IPS-NIHi7 (cell line): ENCODE measurements around the gene LIN54.

Experiments used
- DNase-seq: peaks from one replicate; pipeline ENCODE4 v3.0.0; 2012; ENCODE audit warnings: mixed read lengths; ENCODE audit errors: extremely low spot score

The LIN54 gene

DNA sequence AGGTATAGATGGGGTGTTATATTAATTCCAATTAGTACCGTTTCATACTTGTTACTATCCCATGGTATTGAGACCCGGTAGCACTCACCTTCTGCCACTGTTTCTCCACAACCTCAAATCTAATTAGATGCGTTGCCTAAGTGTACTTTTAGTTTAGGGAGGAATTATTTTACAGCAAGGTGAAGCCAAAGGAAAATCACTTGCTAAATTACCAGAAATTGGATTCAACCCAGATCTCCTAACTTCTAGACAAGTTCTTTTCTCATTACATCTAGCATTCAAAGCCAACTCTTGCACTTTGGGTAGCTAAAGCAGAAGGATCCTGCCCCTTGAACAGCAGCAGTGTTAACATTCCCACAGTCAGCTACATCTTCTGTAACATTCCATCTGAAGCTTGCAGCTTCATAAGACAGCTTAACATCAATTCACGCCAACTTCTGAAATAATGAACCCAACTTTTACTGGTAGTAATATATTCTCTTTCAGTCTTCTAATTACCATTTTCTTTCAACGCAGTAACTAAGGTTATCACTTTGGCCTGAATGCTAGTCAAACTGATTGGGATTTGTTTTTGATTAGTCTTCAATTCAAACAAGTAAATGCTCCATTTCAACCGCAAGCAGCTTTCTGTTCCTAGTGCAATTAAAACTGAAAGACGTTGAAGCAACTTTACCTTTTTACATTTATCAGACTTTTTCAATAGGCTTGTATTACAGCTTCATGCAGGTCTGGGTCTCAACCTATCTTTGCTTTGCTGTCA is 118.7 kb downstream of the LIN54 start:
- no peak for DNase-seq

DNA sequence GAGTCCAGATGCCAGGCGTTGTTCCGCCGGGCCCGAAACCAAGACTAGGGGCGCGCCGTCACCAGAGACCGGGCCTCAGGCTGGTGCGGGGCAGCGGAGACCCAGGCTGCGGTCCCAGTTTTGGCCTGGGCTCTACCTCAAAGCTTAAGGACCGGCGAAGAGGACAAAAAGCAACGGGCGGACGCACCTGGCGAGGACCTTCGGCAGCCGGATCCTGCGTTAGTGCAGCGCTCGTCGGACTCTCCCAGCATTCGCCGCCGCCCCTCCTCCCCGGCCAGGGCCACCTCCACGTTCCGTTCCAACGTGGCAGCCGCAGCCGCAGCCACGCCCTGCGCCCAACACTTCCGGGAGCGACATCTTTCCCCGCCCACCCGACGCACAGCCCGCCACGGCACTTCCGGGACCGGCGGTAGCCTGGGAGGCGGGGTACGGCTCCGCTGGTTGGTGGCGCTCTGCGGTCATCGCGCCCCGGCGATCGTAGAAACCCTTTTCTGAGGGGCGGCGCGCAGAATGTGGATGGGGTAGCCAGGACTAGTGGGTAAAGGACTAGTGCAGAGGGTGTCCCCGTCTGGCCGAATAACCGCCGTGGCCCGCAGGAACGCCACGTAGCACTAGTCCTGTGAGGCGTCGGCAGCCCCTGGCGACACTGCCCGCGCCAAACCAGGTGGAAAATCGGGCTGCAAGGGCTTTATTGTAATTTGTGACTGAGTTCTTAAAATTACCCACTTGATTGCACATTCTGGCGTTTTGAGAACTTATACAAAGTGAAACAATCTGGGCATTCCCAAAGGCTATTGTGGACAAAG is 119.5 kb downstream of the LIN54 start, which contains the start of gene SEC31A:
SEC31A (minus strand) TSS at position 253 of the 806 bp plus-strand sequence. CDS start 9,217 bp downstream, outside the sequence.
- DNase-seq: peak; percentile 92

DNA sequence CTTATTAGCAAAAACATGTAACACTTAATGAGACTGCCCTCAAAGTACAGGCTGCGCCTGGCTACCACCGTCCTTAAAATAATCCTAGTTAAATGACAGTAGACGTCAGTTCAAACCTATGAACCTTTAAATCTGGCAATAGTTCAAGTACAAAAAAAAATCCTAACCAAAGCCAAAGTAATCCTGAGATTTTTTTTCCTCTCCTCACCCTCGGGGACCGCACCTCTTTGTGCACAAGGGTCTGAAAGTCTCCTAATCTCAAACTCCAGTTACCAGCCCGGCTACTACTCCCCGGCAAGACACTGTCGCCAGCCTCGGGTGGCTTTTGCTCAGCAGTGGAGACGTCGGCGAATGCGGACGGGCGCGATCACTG is 120.1 kb downstream of the LIN54 start:
- DNase-seq: no peak

DNA sequence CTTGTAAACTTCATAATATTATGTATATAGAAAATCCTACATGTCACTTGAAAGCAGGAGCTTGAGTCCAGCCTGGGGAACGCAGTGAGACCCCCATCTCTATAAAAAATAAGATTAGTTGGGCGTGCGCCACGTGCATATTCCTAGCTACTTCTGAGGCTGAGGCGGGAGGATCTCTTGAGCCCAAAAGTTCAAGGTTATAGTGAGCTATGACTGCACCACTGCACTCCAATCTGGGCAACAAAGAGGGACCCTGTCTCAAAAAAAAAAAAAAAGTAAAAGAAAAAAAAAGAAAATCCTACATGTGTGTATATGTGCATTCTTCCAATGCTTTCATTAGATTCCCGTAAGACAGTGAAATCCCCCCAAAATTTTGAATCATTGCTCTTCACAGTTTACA is 121.3 kb downstream of the LIN54 start:
- DNase-seq: no peak

DNA sequence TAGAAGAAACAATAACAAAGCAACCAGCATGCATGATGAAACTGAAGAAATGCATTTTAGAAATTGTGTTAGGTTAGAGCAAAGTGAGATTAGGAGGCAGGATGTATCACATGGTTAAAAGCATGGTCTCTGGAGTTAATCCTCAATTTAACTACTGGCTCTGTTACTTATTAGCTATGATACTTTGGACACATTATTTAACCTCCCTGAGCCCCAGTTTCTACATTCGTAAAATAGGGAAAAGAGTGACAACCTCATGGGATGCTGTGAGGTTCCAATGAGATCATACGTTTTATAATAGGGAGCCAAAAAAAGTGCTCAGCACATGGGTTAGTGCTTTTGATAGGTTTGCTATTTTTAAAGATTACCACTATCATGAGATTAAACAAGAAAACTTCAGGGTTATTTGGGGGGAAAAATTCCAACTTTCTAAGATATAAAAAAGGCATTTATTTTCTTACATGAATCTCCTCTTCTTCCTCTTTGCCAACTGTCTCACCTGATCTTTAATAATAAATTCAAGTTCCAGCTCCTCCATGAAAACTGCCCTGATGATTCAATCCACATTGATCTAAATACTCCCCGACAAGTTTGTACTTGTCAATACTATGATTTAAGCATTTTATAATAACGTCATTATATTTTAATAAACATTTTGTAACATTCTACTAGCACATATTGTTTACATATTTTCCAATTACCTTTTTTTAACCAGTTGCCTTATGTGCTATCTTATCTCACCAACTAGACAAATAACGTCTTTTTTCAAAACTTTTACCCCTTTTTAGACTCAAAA is 124.3 kb downstream of the LIN54 start:
- DNase-seq: no peak

DNA sequence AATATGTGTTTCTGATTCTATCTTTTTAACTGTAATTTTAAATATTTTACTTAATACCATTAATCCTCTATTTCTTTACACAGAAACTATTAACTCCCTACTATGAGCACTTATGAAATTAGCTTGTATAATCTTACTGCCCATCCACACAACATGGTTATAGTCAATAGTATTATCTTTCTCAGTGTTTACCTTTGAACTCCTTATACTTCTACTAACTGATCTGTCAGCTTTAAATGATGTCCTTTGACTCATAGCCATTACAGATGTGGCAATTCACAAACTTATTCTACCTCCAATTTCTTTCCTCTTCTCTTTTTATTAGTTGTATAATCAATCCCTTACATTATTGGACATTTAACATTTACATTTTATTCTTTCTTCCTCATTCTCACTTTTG is 125.2 kb downstream of the LIN54 start:
- no peak for DNase-seq
